Lower lobe of right lung (tissue), 2 donors: Measurements from ENCODE around the gene APOL5. TPM values are rescaled to one million over a fixed set of nuclear protein-coding genes. Genes with fewer than 3 reads are reported as not detected.

ENCODE experiments used
- ATAC-seq, 2 donors: fragments of 200-7000 bp; cut with Tn5 transposase; one replicate each; pipeline ENCODE4 v1.9.1; 2020 to 2022; ENCODE audit warnings: mild to moderate bottlenecking in 2 of 2, moderate library complexity in 2 of 2
- DNase-seq: peaks from one replicate; pipeline ENCODE4 v3.0.0-alpha.2; 2020
- H3K27ac ChIP-seq: fragments of 200-600 bp; one replicate; pipeline ENCODE4 v1.8.0; 2022
- H3K27me3 ChIP-seq: fragments of 200-600 bp; one replicate; pipeline ENCODE4 v1.8.0; 2022; ENCODE audit warnings: low read depth
- H3K36me3 ChIP-seq: fragments of 200-600 bp; one replicate; pipeline ENCODE4 v1.8.0; 2022; ENCODE audit warnings: mild to moderate bottlenecking
- H3K4me1 ChIP-seq: fragments of 200-600 bp; one replicate; pipeline ENCODE4 v1.8.0; 2022
- H3K4me3 ChIP-seq: fragments of 200-600 bp; one replicate; pipeline ENCODE4 v1.8.0; 2022; ENCODE audit warnings: mild to moderate bottlenecking
- H3K9me3 ChIP-seq: fragments of 200-600 bp; one replicate; pipeline ENCODE4 v1.8.0; 2022
- intact Hi-C: fragments of 100-400 bp; cut with DNase I; formaldehyde crosslinking; loops from one replicate; pipeline ENCODE4 v1.11.0; 2022
- total RNA-seq: library from RNA; stranded (reverse); fragmentation: NEBNext Ultra II Directional; extraction: Animal tissue kit (Norgen Biotek cat#: 25700); gene quantifications from one replicate; pipeline ENCODE4 v1.2.1, GENCODE V29; 2021
- TF ChIP-seq, protein P1 (sequence below): fragments of 200-600 bp; IDR thresholded peaks from one replicate; pipeline ENCODE4 v1.8.0; 2022; ENCODE audit warnings: antibody characterized with exemption, mild to moderate bottlenecking
- donor health status: DM: no; HTN: yes; CAD: no; lungs with severe emphysema.

APOL5 gene
- total RNA-seq, 1 donor from 2014 or later = not detected

DNA sequence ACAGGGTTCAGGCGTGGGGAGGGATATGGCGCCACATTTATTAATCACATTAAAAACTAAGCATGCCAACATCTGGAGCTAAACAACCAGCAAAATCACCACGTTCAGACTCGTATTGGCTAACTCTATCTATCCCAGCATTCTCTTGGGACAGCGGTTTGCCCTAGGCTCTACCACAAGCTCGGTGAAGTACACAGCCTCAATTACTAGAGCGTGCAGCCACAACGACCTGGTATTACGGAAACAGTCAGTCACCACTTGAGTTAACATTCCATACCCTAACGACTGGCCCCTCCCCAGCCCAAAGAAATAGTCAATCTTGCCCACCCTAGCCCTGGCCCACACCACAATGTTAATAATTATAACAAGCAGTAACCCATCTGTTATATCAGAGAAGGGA lies 32.1 kb downstream of the APOL5 start:
- H3K9me3 ChIP-seq = no peaks in the 10 kb centered on the region
- no peak for ATAC-seq
- no peak overlapping the region for H3K4me3 ChIP-seq
- intact Hi-C loops = no loop called here
- no peaks in the 10 kb centered on the region for H3K27me3 ChIP-seq
- H3K4me1 ChIP-seq = peaks cover 9% of the 10 kb centered on the region
- TF ChIP-seq, protein P1, sequence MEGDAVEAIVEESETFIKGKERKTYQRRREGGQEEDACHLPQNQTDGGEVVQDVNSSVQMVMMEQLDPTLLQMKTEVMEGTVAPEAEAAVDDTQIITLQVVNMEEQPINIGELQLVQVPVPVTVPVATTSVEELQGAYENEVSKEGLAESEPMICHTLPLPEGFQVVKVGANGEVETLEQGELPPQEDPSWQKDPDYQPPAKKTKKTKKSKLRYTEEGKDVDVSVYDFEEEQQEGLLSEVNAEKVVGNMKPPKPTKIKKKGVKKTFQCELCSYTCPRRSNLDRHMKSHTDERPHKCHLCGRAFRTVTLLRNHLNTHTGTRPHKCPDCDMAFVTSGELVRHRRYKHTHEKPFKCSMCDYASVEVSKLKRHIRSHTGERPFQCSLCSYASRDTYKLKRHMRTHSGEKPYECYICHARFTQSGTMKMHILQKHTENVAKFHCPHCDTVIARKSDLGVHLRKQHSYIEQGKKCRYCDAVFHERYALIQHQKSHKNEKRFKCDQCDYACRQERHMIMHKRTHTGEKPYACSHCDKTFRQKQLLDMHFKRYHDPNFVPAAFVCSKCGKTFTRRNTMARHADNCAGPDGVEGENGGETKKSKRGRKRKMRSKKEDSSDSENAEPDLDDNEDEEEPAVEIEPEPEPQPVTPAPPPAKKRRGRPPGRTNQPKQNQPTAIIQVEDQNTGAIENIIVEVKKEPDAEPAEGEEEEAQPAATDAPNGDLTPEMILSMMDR = no peak
- no peak overlapping the region for H3K27ac ChIP-seq
- DNase-seq = no peak
- peaks cover 10% of the 10 kb centered on the region for H3K36me3 ChIP-seq

DNA sequence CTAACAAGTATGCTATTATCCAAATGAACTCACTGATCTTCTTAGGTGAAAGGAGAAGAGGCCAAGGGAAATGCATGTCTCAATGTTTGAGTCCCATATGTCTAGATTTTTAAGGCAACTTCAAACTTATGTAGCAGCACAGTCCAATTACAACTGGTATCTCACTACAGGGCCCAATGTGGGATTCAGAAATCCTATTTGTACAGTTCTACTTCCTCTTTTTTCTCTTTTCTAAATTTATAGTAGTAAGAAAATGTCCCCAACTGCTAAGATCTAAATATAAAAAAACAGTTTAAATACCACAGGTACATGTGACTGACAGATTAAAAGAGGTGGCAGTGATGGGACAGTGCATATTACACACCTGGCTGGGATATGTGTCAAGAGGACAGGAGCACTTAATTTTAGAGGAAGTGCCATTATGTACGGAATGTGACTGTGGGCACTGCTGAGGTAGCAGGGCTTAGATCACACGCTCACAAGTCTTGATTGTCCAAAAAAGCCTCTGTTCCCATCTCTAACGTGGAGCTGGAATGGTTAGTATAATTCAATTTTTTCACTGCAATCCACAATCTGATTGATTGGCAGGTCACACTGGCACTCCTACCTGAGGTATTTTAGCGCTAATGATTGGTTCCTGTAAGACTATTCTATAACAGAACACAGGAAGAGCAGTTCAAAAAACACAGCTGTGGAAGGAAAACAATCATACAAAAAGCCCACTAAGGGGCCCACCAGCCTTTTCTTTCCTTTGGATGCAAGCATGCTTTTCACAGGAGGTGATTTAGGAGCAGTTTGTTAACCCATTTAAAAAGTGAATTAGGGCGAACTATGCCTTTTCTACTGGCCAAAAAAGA lies 34.6 kb downstream of the APOL5 start:
- Histone ChIP-seq H3K4me1 (peaks cover 9% of the 10 kb centered on the region), H3K4me3 (no peak overlapping the region), H3K36me3 (peaks cover 8% of the 10 kb centered on the region), H3K27me3 (no peaks in the 10 kb centered on the region), H3K27ac (no peak overlapping the region), H3K9me3 (no peaks in the 10 kb centered on the region)
- TF ChIP-seq, protein P1 = no peak
- intact Hi-C loops = no loop called here
- DNase-seq (no peak), ATAC-seq (peak in 1 of 2 donors; percentile 37)

DNA sequence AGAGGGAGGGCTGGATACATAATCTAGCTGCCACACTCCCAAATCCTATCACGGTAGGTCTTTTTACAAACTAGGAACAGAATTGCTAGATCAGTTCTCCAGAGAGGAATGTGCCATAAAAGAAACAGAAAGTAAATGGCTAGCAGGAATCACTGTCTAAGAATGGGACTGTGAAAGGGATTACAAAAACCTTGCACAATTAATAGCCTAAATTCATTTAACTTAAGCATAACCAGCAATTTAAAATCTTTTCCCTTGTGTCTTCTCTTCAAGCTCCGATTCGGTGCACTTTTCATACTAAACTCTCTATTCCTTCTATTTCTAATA lies 35.2 kb downstream of the APOL5 start:
- H3K4me1 ChIP-seq = peaks cover 9% of the 10 kb centered on the region
- intact Hi-C loops = no loop called here
- no peak overlapping the region for H3K4me3 ChIP-seq
- TF ChIP-seq, protein P1 = no peak
- H3K36me3 ChIP-seq = peaks cover 12% of the 10 kb centered on the region
- ATAC-seq (peak in 1 of 2 donors; percentile 39), DNase-seq (no peak)
- H3K9me3 ChIP-seq = no peaks in the 10 kb centered on the region
- H3K27ac ChIP-seq = no peak overlapping the region
- no peaks in the 10 kb centered on the region for H3K27me3 ChIP-seq

DNA sequence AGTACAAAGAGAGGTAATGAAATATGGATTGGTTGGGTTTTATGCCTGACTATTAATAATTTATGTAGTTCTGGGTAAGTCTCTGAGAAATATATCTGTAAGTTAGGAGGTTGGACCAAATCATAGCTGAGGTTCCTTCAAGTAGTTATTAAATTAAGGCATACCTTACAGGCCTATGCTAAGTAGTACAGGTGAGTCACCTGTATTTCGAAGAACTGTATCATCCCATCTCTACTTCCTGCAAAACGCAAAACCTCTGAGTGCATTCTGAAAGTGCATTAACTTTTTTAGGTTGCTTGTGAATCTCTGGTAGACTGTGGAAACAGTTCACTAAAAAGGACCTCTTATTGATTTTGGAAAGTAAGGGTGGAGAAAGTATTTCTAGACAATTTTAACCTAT lies 37.1 kb downstream of the APOL5 start:
- ATAC-seq = no peak
- DNase-seq = no peak
- H3K27me3 ChIP-seq = no peaks in the 10 kb centered on the region
- no peaks in the 10 kb centered on the region for H3K9me3 ChIP-seq
- H3K4me1 ChIP-seq = peaks cover 9% of the 10 kb centered on the region
- peaks cover 21% of the 10 kb centered on the region for H3K36me3 ChIP-seq
- intact Hi-C loops = no loop called here
- H3K4me3 ChIP-seq = no peak overlapping the region
- no peak overlapping the region for H3K27ac ChIP-seq
- TF ChIP-seq, protein P1 = no peak

DNA sequence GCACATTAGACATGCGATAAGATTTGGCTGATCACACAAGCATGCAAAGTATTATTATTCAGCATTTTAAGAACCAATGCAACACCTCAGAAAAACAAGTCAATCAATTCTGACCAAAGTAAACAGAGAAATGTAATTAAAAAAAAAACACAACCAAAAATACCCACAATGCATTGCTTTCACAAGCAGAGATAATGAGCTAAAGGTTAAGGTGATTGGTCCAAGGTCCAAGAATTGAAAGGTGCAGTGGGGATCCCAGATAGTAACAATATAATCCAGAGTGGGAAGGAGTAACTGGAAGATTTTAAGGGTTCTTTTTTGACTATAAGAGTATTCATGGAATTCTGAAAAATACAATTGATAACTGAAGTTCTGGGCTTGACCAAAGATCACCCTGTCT lies 39.0 kb downstream of the APOL5 start:
- intact Hi-C loops = no loop called here
- Histone ChIP-seq H3K27ac (no peak overlapping the region), H3K9me3 (no peaks in the 10 kb centered on the region), H3K36me3 (peaks cover 39% of the 10 kb centered on the region), H3K4me3 (no peak overlapping the region), H3K4me1 (peaks cover 9% of the 10 kb centered on the region), H3K27me3 (no peaks in the 10 kb centered on the region)
- DNase-seq (no peak), ATAC-seq (no peak)
- TF ChIP-seq, protein P1 = no peak
